Endothelial cell of umbilical vein (primary cell): ENCODE measurements around the gene MLEC. TPM values are rescaled to one million over a fixed set of nuclear protein-coding genes. Genes with fewer than 3 reads are reported as not detected.

Experiments
- BruUV-seq: library from RNA; stranded (reverse); fragments of 400-500 nt; replicated peaks from 2 replicates; lab custom pipeline; 2021; lab: Mats Ljungman, UMichigan
- CTCF ChIA-PET: fragments of 300-600, 350-600 bp; sonication (Branson Sonifier 250); formaldehyde crosslinking; loops from one replicate; lab custom pipeline; 2021; ENCODE audit warnings: antibody characterized with exemption, inconsistent platforms; lab: Charles Lee
- POLR2A ChIA-PET: fragments of 300-600, 350-600 bp; sonication (Branson Sonifier 250); formaldehyde crosslinking; loops from one replicate; lab custom pipeline; 2021; ENCODE audit warnings: antibody characterized with exemption, inconsistent platforms; lab: Charles Lee
- DNase-seq: peaks from one replicate; pipeline ENCODE4 v3.0.0-alpha.2; 2011; ENCODE audit warnings: low read depth, low spot score
- FAIRE-seq: peaks from 2 replicates; lab custom pipeline; 2011; peaks lifted over from hg19 to GRCh38; lab: Jason Lieb, UNC
- H2AFZ ChIP-seq: 2 replicates; pipeline ENCODE4 v1.6.0; 2012; ENCODE audit warnings: low read depth, low read length, control low read depth, inconsistent platforms
- H3K27ac ChIP-seq: 2 replicates; pipeline ENCODE4 v1.5.1; 2011; ENCODE audit warnings: low read depth, mild to moderate bottlenecking, control low read depth, low read length, moderate library complexity; ENCODE audit not compliant: insufficient read depth
- H3K27me3 ChIP-seq, 2 experiments: 2 replicates each; pipeline versions ENCODE4 v1.6.0 to v1.6.1; 2011; ENCODE audit warnings: low read length in 2 of 2, mixed read lengths in 1 of 2; ENCODE audit not compliant: control insufficient read depth in 2 of 2, insufficient read depth in 2 of 2
- H3K36me3 ChIP-seq, 2 experiments: 2 replicates in 1 of 2; 3 replicates in 1 of 2; pipeline ENCODE4 v1.5.1; 2011; ENCODE audit warnings: low read length in 2 of 2, mild to moderate bottlenecking in 1 of 2, moderate library complexity in 1 of 2; ENCODE audit not compliant: control insufficient read depth in 2 of 2, insufficient read depth in 2 of 2; ENCODE audit errors: extremely low read depth in 1 of 2
- H3K4me1 ChIP-seq: 3 replicates; pipeline ENCODE4 v1.5.1; 2011; ENCODE audit warnings: mild to moderate bottlenecking, low read length; ENCODE audit not compliant: control insufficient read depth, insufficient read depth; ENCODE audit errors: extremely low read depth
- H3K4me2 ChIP-seq: 2 replicates; pipeline ENCODE4 v1.6.1; 2011; ENCODE audit warnings: low read length, control low read depth, mixed read lengths; ENCODE audit not compliant: insufficient read depth
- H3K4me3 ChIP-seq, 3 experiments: fragments of 200-600 bp in 1 of 3; sonication (generic), shearing (Covaris generic) in 1 of 3; replicated peaks in 1 of 3; 2 replicates each; pipeline ENCODE4 v1.5.1; 2011 to 2016; ENCODE audit warnings: control low read depth in 3 of 3, low read length in 3 of 3, mild to moderate bottlenecking in 2 of 3, inconsistent platforms in 1 of 3, low read depth in 1 of 3, moderate library complexity in 1 of 3; ENCODE audit not compliant: insufficient read depth in 1 of 3
- H3K79me2 ChIP-seq: 2 replicates; pipeline ENCODE4 v1.6.0; 2012; ENCODE audit warnings: low read length, inconsistent platforms; ENCODE audit not compliant: control insufficient read depth, insufficient read depth
- H3K9ac ChIP-seq: replicated peaks from 2 replicates; pipeline ENCODE3; 2011; ENCODE audit warnings: low read length, control low read depth; ENCODE audit not compliant: insufficient read depth; ENCODE audit errors: extremely low read depth
- H3K9me1 ChIP-seq: replicated peaks from 3 replicates; pipeline ENCODE4 v1.6.0; 2011; ENCODE audit warnings: mild to moderate bottlenecking, low read length; ENCODE audit not compliant: control insufficient read depth, insufficient read depth; ENCODE audit errors: extremely low read depth
- H3K9me3 ChIP-seq: replicated peaks from 2 replicates; pipeline ENCODE4 v1.5.1; 2012; ENCODE audit warnings: low read length, inconsistent platforms; ENCODE audit not compliant: control insufficient read depth, insufficient read depth
- H4K20me1 ChIP-seq: replicated peaks from 2 replicates; pipeline ENCODE3; 2011; ENCODE audit warnings: mild to moderate bottlenecking, low read length; ENCODE audit not compliant: control insufficient read depth, insufficient read depth; ENCODE audit errors: extremely low read depth
- CTCF ChIP-seq, 2 donors: IDR thresholded peaks; 1 replicate in 1 of 2; 2 replicates in 1 of 2; pipeline ENCODE4 v1.5.1; 2011; ENCODE audit warnings: low read length in 2 of 2, mild to moderate bottlenecking in 2 of 2, moderate library complexity in 2 of 2, control low read depth in 1 of 2, inconsistent platforms in 1 of 2, low read depth in 1 of 2; ENCODE audit not compliant: insufficient read depth in 1 of 2; ENCODE audit errors: extremely low read depth in 1 of 2
- MAX ChIP-seq: IDR thresholded peaks from 2 replicates; pipeline ENCODE4 v1.6.1; 2011; ENCODE audit not compliant: insufficient read depth, insufficient read length
- MYC ChIP-seq: IDR thresholded peaks from one replicate; pipeline ENCODE4 v1.6.1; 2011; ENCODE audit warnings: mild to moderate bottlenecking, low read depth, low read length
- POLR2A ChIP-seq: IDR thresholded peaks from 2 replicates; pipeline ENCODE4 v1.6.1; 2012; ENCODE audit warnings: low read depth, mild to moderate bottlenecking, control low read depth, low read length
- dilution Hi-C: fragments of 300-500 bp; cut with MboI; formaldehyde crosslinking; loops from one replicate; pipeline ENCODE4 v1.15.0; 2019; ENCODE audit warnings: low sequenced_read_pairs; ENCODE audit not compliant: extremely low pct_ligation_motif_present
- intact Hi-C: fragments of 100-400 bp; cut with micrococcal nuclease; formaldehyde crosslinking; loops from one replicate; pipeline ENCODE4 v1.10.0; 2022
- polyA plus RNA-seq, 4 experiments: library from polyadenylated mRNA; depleted of rRNA in 3 of 4; stranded (reverse) in 3 of 4; unstranded in 1 of 4; fragments of >200 nt; gene quantifications; 2 replicates each; pipeline versions ENCODE4 v1.2.1 to v1.2.3, GENCODE V29; 2011 to 2012; ENCODE audit warnings: missing spikeins in 1 of 4
- total RNA-seq: library from RNA; stranded (reverse); gene quantifications from 2 replicates; pipeline ENCODE4 v1.2.3, GENCODE V29; 2021

MLEC gene
- total and polyA plus RNA-seq, 2 donors (not counting 3 experiments of a cell fraction or from before 2014, with no cell fraction given): 28.4 to 144 TPM

- no peak overlapping the region for H2AFZ ChIP-seq
- peaks cover 2 to 5% of the 10 kb centered on the region in 2 experiments for H3K27me3 ChIP-seq
- no peaks in the 10 kb centered on the region for H4K20me1 ChIP-seq
- H3K9ac ChIP-seq: no peak overlapping the region
- DNase-seq (no peak), FAIRE-seq (no peak)
- H3K9me1 ChIP-seq: no peaks in the 10 kb centered on the region
- TF ChIP-seq CTCF (IDR thresholded peaks at IDR 0.05; ENCODE audit: extremely low read depth in 1 of 2, insufficient read depth in 1 of 2, low read depth in 1 of 2, low read length in 2 of 2): no peak
- no peaks in the 10 kb centered on the region for H3K9me3 ChIP-seq
- no peaks in the 10 kb centered on the region for H3K79me2 ChIP-seq
- CTCF ChIA-PET: interaction anchor here (5.3 kb wide), 1 partner anchor 11 kb away, joined by 64 read pairs; no protein-coding TSS in a partner anchor
- no peak overlapping the region for H3K27ac ChIP-seq
- dilution Hi-C loops (no loop called here), intact Hi-C loops (no loop called here)
- POLR2A ChIA-PET: interaction anchor here (0.5 kb wide), 1 partner anchor 168 kb away, joined by 3 read pairs; no protein-coding TSS in a partner anchor
- no peaks in the 10 kb centered on the region for H3K4me1 ChIP-seq
- H3K4me3 ChIP-seq: no peak overlapping the region
- H3K4me2 ChIP-seq: no peak overlapping the region
- no TSS peak for BruUV-seq
- H3K36me3 ChIP-seq: no peaks in the 10 kb centered on the region
Observed at GRCh38 chr12:120659151-120659525, 27.8 kb upstream of the MLEC start.

GRCh38 chr12:120661432-120661831 is 25.5 kb upstream of the MLEC start:
- FAIRE-seq (no peak), DNase-seq (no peak)
- intact Hi-C loops (no loop called here), dilution Hi-C loops (no loop called here)
- CTCF ChIA-PET: no interaction called here
- Histone ChIP-seq H3K79me2 (no peaks in the 10 kb centered on the region), H3K36me3 (no peaks in the 10 kb centered on the region), H3K9me1 (no peaks in the 10 kb centered on the region), H3K9me3 (no peaks in the 10 kb centered on the region), H3K4me1 (no peaks in the 10 kb centered on the region), H3K4me3 (no peak overlapping the region), H3K9ac (no peak overlapping the region), H2AFZ (no peak overlapping the region), H3K27ac (no peak overlapping the region), H3K4me2 (no peak overlapping the region), H4K20me1 (no peaks in the 10 kb centered on the region), H3K27me3 (peaks cover 2 to 5% of the 10 kb centered on the region in 2 experiments)
- TF ChIP-seq POLR2A (no peak), MAX (no peak), MYC (no peak)
- no TSS peak for BruUV-seq
- POLR2A ChIA-PET: no interaction called here
